22Rv1 (cell line): ENCODE results near the gene EEA1.

ENCODE experiments used
- H3K27ac ChIP-seq: fragments of 450-650 bp; 2 replicates; pipeline ENCODE4 v1.5.1; 2017
- ZFX ChIP-seq: fragments of 450-650 bp; IDR thresholded peaks from 2 replicates; pipeline ENCODE4 v1.6.1; 2017; ENCODE audit warnings: antibody characterized with exemption, borderline replicate concordance
- TF ChIP-seq, protein P1 (sequence below): fragments of 450-650 bp; IDR thresholded peaks from 2 replicates; pipeline ENCODE4 v1.5.1; 2017; ENCODE audit warnings: mild to moderate bottlenecking

The EEA1 gene

GRCh38 chr12:92848740-92849139 is 80.4 kb downstream of the EEA1 start:
- H3K27ac ChIP-seq = no peak overlapping the region

DNA sequence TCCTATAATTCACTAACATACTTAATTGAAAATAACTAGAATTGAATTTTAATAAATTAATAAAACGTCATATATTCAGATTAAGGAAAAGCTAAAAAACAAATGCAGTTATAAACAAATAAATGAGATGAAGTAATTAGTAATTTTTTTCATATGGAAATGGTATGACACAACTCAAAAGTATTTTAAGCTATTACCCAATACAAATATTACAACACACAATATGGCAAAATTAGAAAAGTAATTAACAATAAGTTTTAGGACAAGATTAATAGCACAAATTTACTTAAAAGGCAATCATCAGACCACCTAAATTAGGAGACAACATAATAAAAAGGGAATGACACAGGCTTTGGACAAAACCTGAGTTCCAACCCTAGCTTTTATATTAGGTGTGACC is 81.7 kb downstream of the EEA1 start:
- TF ChIP-seq, protein P1, sequence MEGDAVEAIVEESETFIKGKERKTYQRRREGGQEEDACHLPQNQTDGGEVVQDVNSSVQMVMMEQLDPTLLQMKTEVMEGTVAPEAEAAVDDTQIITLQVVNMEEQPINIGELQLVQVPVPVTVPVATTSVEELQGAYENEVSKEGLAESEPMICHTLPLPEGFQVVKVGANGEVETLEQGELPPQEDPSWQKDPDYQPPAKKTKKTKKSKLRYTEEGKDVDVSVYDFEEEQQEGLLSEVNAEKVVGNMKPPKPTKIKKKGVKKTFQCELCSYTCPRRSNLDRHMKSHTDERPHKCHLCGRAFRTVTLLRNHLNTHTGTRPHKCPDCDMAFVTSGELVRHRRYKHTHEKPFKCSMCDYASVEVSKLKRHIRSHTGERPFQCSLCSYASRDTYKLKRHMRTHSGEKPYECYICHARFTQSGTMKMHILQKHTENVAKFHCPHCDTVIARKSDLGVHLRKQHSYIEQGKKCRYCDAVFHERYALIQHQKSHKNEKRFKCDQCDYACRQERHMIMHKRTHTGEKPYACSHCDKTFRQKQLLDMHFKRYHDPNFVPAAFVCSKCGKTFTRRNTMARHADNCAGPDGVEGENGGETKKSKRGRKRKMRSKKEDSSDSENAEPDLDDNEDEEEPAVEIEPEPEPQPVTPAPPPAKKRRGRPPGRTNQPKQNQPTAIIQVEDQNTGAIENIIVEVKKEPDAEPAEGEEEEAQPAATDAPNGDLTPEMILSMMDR = no peak
- TF ChIP-seq ZFX = no peak
- H3K27ac ChIP-seq = no peak overlapping the region

More at GRCh38 chr12:92848740-92849139, 80.4 kb downstream of the EEA1 start:
- no peak for TF ChIP-seq ZFX
- TF ChIP-seq, protein P1 = no peak

DNA sequence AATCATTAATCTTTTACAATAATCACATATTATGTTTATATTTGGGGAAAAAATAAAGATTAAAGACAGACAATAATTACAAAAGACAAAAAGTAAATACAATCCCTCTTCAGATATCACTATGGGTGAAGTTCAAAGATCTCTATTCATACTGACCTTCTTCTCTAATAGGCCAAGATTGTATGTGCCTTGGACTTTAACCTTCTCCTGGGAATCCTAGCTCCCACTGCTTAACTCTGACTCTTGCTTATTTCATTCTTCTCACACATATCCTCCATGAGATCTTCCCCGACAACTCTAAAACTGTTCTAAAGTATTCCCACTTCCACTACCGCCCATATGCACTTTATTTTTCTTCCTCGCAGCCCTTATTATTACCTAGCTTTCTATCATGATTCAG is 83.8 kb downstream of the EEA1 start:
- peak overlapping the region; percentile 1; the same call in 1 of the 2 replicates for H3K27ac ChIP-seq
- TF ChIP-seq ZFX = no peak
- TF ChIP-seq, protein P1 = no peak

DNA sequence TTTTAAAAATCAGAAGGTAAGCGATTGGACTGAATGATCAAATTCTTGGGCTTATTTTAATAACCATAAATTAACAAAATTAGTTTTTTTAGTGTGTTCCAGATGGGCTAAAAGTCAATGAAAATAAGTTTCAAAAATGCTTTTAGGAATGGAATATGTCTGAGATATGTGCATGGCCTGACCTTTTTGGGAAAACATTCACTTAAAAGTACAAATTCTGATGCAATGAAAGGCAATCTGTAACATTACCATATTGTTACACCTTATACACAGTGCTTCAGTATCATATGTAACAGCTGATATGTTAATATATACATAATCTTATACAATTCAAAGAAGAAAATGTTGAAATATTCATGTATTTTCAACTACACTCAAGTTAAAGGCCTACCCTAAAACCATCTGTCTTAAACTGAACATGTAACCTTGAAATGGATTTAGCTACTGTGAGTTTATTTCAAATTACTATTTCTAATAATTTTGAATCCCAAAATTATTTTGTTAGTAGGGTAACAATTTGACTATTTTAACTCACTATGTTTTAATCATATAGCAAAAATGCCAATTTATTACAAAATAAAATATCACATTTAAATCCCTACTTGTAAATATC is 84.8 kb downstream of the EEA1 start:
- H3K27ac ChIP-seq = no peak overlapping the region
- TF ChIP-seq ZFX = no peak
- TF ChIP-seq, protein P1 = no peak

GRCh38 chr12:92829686-92830282 is 99.3 kb downstream of the EEA1 start:
- H3K27ac ChIP-seq = no peak overlapping the region
- TF ChIP-seq ZFX = no peak
- TF ChIP-seq, protein P1 = no peak

DNA sequence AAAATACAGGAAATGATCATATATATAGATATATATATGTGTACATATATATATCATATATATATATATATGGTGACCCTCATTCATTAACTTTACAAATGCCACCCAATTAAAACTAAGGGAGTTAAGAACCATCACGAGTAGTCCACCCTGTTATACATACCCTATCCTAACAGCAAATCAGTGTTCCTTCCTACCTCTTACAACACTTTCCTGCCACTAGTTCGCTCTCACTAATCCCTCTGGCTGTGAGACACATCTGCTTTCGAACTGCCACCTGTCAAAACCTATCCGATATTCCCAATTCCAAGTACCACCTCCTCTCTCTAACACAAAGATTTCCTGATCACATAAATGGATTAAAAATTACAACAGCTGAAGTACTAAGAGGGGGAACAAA is 100.5 kb downstream of the EEA1 start:
- no peak overlapping the region for H3K27ac ChIP-seq
- no peak for TF ChIP-seq ZFX
- TF ChIP-seq, protein P1 = no peak

DNA sequence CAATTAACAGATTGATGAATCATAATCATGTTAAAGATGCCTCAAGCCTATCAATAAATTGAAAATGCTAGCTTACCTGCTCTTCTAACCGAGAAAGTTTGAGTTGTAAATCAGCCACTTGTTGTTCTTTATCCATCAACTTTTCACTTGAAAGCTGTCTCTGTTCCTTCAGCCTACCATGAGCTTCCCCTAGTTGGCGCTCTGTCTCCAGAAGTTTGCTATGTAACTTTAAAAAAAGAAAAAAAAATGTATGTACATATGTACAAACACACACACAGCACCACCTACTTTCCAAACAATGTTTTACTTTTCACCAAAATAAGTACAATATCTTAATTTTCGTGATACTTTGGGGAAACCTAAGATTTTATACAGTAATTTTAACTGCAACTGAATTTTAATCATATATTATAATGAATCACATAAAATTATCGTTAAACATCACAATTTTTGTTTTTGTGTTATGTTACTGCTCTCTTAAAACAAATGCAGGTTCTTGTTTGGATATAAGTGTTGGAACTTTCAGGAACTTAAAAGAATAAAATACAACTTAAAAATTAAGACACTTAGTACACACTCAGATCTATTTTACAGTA is 101.2 kb downstream of the EEA1 start:
- H3K27ac ChIP-seq = no peak overlapping the region
- no peak for TF ChIP-seq ZFX
- TF ChIP-seq, protein P1 = peak; percentile 99
